ENCODE results near the gene TRMT2A. TPM values are rescaled to one million over a fixed set of nuclear protein-coding genes. Genes with fewer than 3 reads are reported as not detected.

TRMT2A gene
- total RNA-seq, 1 donor from 2014 or later: 37.9 TPM

DNA sequence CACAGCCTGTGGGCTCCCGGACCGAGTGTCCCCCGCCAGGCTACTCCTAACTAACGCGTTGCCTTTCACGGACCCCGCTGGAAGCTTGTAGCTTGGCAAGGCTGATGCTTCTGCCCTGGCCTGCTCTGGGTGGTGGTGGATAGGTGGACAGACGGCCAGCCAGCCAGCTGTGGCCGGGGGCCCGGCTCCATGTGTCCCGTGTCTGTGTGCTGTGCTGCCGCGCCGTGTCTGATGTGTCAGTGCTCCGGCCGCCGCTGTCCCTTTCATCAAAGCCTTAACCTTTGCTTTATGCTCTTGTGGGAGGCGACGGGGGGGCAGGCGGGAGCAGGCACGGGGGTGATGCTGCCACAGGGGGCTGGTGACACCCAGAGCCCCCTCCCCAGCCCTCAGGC lies 28.8 kb upstream of the TRMT2A start:
- no peaks in the 10 kb centered on the region for H3K27me3 ChIP-seq (ENCODE audit: control insufficient read depth, insufficient read depth, low read length)
- no peak overlapping the region for H3K4me3 ChIP-seq (ENCODE audit: low read depth, low read length)
- DNase-seq (ENCODE audit: low read depth) (no peak), FAIRE-seq (no peak)
- H3K36me3 ChIP-seq (ENCODE audit: control insufficient read depth, insufficient read depth, low read length): peaks cover 5% of the 10 kb centered on the region
- TF ChIP-seq, protein P1, sequence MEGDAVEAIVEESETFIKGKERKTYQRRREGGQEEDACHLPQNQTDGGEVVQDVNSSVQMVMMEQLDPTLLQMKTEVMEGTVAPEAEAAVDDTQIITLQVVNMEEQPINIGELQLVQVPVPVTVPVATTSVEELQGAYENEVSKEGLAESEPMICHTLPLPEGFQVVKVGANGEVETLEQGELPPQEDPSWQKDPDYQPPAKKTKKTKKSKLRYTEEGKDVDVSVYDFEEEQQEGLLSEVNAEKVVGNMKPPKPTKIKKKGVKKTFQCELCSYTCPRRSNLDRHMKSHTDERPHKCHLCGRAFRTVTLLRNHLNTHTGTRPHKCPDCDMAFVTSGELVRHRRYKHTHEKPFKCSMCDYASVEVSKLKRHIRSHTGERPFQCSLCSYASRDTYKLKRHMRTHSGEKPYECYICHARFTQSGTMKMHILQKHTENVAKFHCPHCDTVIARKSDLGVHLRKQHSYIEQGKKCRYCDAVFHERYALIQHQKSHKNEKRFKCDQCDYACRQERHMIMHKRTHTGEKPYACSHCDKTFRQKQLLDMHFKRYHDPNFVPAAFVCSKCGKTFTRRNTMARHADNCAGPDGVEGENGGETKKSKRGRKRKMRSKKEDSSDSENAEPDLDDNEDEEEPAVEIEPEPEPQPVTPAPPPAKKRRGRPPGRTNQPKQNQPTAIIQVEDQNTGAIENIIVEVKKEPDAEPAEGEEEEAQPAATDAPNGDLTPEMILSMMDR (IDR thresholded peaks at IDR 0.05; ENCODE audit: insufficient read depth, low read length, severe bottlenecking): no peak

DNA sequence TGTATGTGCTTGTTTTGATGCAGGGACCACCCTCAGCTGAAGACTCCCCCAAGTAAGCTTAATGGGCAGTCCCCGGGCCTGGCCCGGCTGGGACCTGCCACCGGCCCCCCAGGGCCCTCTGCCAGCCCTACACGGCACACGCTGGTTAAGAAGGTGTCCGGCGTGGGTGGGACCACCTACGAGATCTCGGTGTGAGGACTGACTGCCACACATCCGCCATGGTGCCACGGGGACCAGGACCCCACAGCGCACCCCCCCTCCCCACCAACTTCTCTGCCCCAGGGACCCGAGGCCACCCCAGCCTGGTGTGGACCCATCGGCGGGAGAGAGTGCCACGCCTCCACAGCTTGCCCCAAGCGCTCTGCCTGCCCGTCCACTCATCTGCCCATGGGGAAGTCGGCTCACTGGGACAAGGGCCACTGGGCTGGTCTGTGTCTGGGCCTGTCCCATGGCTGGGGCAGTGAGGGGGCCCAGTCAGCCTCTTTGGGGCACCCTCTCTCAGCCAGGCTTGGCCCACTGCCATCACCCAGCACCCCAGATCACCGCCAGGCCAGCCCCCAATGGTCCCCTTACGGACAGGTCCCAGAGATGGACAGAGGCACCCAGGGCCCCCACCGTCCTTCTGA lies 28.3 kb upstream of the TRMT2A start:
- DNase-seq (ENCODE audit: low read depth) (no peak), FAIRE-seq (no peak)
- no peaks in the 10 kb centered on the region for H3K27me3 ChIP-seq (ENCODE audit: control insufficient read depth, insufficient read depth, low read length)
- H3K36me3 ChIP-seq (ENCODE audit: control insufficient read depth, insufficient read depth, low read length): peaks cover 5% of the 10 kb centered on the region
- H3K4me3 ChIP-seq (ENCODE audit: low read depth, low read length): no peak overlapping the region
- TF ChIP-seq, protein P1 (IDR thresholded peaks at IDR 0.05; ENCODE audit: insufficient read depth, low read length, severe bottlenecking): no peak

DNA sequence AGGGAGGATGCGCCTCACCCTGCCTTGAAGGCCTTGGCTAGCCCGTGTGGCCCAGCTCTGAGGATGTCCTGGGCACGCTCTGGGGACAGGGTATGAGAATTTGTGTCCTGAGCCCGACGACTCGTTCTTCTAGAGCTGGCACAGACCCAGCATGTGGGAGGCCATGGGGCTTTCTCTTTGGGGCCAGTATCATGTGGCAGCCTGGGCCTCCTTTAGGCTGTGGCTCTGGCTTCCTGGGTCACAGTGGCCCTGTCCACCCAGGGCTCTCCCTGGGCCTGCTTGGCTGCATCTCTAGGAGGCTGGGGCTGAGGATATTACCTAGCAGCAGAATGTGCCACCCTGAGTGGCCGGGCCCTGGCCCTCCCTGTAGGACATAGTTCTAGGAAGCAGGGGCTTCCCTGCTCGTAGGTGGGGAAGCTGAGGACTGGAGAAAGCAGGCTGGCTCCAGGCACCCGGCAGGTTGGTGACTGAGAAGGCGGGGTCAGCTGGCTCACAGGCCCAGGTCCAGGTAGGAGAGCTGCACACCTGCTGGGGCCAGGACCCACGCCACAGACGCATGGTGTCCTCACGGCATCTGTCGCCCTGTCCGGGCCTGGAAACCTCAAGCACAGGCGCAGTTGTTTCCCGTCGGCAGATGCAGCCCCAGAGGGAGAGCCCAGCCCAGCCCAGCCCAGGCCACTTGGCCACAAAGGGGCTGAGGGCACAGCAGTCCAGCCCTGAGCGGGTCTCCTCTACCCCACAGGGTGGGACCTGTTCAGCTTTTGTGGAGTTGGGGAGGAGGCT lies 27.0 kb upstream of the TRMT2A start:
- DNase-seq (ENCODE audit: low read depth) (no peak), FAIRE-seq (no peak)
- TF ChIP-seq, protein P1 (IDR thresholded peaks at IDR 0.05; ENCODE audit: insufficient read depth, low read length, severe bottlenecking): no peak
- H3K4me3 ChIP-seq (ENCODE audit: low read depth, low read length): no peak overlapping the region
- peaks cover 11% of the 10 kb centered on the region for H3K36me3 ChIP-seq (ENCODE audit: control insufficient read depth, insufficient read depth, low read length)
- H3K27me3 ChIP-seq (ENCODE audit: control insufficient read depth, insufficient read depth, low read length): no peaks in the 10 kb centered on the region

DNA sequence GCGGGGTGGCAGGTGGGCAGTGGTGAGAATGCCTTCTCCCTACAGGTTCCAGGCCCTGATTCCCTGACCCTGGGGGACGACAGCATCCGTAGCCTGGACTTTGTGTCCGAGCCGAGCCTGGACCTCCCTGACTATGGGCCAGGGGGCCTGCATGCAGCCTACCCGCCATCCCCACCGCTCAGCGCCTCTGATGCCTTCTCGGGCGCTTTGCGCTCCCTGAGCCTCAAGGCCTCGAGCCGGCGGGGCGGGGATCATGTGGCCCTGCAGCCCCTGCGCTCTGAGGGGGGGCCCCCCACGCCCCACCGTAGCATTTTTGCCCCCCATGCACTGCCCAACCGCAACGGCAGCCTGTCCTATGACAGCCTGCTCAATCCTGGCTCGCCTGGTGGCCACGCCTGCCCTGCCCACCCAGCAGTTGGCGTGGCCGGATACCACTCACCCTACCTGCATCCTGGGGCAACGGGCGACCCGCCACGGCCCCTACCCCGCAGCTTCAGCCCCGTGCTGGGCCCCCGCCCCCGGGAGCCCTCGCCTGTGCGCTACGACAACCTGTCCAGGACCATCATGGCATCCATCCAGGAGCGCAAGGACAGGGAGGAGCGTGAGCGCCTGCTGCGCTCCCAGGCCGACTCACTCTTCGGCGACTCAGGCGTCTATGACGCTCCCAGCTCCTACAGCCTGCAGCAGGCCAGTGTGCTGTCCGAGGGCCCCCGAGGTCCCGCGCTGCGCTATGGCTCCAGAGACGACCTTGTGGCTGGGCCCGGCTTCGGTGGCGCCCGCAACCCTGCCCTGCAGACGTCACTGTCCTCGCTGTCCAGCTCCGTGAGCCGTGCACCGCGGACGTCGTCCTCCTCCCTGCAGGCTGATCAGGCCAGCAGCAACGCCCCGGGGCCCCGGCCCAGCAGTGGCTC lies 25.9 kb upstream of the TRMT2A start:
- no peak for FAIRE-seq
- Histone ChIP-seq H3K27me3 (ENCODE audit: control insufficient read depth, insufficient read depth, low read length) (no peaks in the 10 kb centered on the region), H3K4me3 (ENCODE audit: low read depth, low read length) (no peak overlapping the region), H3K36me3 (ENCODE audit: control insufficient read depth, insufficient read depth, low read length) (peaks cover 11% of the 10 kb centered on the region)
- DNase-seq (ENCODE audit: low read depth): no peak
- TF ChIP-seq, protein P1 (IDR thresholded peaks at IDR 0.05; ENCODE audit: insufficient read depth, low read length, severe bottlenecking): no peak

DNA sequence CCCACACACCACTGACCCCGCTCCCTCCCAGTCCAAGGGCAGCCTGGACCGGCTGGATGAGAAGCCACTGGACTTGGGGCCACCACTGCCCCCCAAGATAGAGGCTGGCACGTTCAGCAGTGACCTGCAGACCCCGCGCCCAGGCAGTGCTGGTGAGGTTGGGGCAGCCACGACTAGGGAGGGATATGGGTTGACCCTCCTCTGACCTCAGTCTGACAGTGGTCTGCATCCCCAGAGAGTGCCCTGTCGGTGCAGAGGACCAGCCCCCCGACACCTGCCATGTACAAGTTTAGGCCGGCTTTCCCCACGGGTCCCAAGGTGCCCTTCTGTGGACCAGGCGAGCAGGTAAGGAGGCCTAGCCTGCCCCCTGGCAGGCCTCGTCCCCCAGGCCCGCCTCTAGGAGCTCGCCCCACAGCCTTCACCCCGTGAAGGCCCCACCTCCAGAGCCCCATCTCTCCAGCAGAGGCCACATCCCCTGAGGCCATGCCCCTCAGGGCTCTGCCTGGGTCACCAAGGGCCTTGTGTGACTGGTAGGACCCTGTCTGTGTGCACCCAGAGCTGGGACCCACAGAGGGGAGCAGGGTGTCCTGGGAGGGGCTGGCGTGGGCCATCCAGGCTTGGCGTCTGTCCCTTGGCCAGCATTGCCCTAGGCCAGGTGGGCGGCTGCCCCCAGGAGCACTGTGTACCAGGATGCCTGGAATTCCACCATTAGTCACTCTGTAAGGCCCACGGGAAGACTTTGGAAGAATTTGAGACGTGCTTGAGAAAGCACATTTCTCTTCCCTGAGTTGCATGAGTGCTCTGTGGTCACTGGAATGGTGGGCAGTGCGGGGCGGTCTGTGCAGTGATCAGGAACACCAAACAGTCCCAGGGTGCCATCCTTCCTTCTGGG lies 24.4 kb upstream of the TRMT2A start:
- peaks cover 11% of the 10 kb centered on the region for H3K36me3 ChIP-seq (ENCODE audit: control insufficient read depth, insufficient read depth, low read length)
- H3K27me3 ChIP-seq (ENCODE audit: control insufficient read depth, insufficient read depth, low read length): no peaks in the 10 kb centered on the region
- DNase-seq (ENCODE audit: low read depth) (no peak), FAIRE-seq (no peak)
- TF ChIP-seq, protein P1 (IDR thresholded peaks at IDR 0.05; ENCODE audit: insufficient read depth, low read length, severe bottlenecking): no peak
- H3K4me3 ChIP-seq (ENCODE audit: low read depth, low read length): no peak overlapping the region
